ENCODE measurements around the gene SLC9A2.
A peak's percentile ranks its signal among the peaks of the same experiment; 100 is the strongest.

SLC9A2 gene

DNA sequence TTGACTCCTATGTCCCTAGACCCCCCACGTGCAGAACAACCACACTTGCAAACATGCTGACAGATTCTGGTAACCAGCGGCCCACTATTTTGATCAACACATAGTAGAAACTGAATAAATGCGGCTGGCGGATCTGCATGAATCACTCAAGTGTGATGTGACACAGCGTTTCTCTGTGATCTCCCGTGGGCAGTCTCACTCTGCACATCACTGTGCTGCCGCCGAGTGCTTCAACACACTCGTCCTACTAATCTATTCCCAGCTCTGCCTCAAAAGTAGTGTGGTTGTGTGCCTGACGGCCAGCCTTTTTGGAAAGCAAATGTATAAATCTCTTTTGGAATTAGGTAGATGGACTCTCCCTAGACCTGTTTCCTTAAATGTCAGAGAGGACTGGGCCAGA is 105.2 kb downstream of the SLC9A2 start:
- DNase-seq (ENCODE audit: low read depth in 4 of 4, low spot score in 1 of 4), result no peak

DNA sequence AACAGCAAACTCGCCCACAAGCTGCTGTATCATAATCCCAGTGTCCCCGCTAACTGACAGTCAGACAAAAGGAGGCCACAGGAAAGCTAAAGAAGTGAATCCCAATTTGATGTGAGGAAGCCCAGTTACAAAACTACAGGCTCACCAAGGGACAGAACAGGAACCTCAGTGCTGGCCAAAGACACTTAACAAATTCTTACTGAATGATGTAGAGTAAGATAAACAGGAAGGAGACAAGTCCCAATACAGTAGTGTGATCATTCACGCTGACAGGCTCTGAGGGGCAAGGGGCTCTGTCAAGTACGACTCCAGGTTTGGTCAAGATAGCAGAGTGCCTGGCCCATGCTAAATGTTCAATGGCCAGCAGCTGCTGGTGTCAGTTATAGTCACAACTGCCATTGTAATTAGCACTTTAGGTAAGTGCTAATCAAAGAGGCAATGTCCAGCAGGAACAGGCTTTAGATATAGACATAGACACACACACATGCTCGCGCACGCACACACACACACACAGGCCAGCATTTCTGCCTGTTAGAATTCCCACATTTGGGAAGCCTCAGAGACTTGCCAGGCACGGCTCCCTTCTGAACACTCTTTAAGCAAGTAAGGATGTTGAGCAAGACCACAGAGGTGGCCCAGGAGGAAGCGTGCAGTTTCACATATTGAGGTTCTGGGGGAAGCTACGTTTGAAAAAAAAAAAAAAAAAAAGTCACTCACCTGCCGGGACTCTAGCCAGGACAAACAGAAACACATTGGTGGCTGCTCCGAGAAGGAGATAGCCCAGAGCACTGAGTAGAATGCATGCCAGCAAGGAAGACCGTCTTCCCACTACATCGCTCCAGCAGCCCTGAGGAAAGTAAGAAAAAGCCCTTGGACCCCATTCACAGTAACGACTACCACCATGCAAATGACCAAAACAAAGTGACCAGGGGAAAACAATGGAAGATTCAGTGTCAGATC is 107.1 kb downstream of the SLC9A2 start:
- no peak for DNase-seq (ENCODE audit: low read depth in 4 of 4, low spot score in 1 of 4)

DNA sequence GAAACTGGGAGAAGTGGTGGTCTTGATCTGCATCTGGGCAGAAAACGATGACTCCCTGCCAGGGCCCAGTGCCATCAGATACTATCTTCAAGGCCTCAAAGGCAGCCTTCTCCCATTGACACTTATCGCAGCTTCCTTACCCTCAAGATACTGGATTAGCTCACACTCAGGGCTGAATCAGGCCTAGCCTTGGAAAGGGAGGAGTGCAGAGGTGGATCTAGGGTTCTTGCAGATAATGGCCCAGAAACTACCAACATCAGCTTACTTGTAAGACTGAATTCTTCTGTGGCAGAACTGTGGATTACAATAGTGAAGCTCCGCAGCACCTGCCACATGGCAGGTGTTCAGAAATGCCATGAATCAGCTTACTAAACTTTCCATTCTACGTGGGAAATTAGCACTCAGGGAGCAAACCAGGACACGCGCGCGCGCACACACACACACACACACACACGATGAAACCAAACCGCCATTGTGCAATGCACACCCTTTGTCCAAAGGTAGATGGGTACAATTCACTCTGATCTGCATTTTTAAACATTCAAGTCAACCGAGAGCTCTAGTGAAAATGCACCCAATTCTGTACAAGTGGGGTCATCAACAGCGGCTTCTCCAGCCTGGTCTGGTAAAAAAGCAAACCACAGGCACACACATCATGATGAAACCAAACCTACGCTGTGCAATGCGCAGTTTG is 116.2 kb downstream of the SLC9A2 start:
- no peak for DNase-seq (ENCODE audit: low read depth in 4 of 4, low spot score in 1 of 4)

DNA sequence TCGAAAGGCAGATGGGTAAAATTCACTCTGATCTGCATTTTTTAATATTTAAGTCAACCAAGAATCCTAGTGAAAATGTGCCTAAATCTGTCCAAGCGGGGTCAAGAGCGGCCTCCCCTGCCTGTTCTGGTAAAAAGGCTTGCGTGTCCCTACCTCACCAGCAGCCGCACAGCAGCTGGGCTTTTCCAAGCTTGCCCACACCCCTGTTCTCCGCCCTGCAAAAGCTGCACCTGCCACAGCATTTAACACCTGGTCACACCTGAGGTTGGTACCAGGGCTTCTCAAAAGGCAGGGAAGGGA is 116.7 kb downstream of the SLC9A2 start:
- no peak for DNase-seq (ENCODE audit: low read depth in 4 of 4, low spot score in 1 of 4)

DNA sequence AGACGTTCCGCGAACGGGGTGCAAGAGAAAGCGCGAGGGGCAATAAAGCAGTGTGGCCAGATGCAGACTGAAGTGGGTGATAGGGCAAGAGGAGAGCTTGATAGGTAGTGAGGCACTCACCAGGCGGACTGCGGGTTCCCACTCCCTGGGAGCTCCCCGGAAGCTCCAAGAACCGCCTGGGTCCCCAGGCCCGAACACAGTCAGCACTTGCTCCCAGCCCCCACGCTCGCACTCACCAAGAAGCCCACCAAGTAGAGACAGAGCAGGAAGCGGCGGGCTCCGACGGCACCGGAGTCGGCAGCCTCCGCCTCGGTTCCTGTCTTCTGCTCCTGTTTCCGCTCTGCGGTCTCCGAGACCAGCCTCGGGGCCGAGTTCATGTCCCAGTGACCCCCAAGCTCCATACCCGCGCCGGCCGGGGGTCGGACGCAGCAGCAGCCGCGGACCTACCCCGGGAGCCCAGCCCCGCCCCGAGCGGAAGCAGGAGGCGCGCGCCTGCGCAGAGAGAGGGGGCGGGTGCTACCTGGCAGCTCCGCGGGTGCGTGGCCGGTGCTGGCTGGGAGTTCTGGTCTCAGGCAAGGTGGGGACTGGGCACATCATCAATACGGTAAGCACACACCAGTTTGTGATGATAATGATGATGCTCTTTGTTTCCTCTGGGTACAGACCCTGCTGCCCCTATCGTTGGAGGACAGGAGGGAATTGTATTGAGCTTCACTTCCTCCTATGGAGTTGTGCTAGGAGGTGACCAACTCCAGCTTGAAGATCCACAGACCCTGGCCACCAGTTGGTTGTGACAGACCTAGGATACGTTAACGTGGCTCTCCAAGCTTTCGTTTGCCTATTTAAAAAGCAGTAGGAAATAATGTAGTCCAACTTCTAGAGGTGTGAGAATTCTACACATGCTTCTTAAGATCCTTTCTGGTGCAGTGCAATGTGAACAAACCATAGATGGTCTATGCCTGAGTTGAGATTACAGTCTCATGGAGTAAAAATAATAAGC is 117.4 kb downstream of the SLC9A2 start:
- DNase-seq (ENCODE audit: low read depth in 4 of 4, low spot score in 1 of 4), result peak; percentile 67 to 85 (median 80)

DNA sequence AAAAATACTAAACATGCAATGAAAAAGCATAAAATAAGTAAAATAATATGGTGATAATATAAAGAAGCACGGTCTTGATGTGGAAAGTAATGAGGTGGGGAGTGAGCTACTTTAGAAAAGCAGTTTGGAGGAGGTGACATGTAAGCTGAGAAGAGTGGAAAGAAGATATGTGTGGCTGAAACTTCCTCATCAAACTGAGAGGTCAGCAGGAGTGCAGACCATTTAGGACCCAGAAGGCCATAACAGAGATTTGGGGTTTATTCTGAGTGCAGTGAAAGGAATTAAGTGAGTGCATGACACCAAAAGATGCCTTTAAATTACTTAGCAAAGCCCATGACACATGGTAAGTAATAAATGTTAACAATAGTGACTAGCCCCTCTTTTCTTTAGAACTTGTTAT is 118.1 kb downstream of the SLC9A2 start:
- DNase-seq (ENCODE audit: low read depth in 4 of 4, low spot score in 1 of 4), result no peak

DNA sequence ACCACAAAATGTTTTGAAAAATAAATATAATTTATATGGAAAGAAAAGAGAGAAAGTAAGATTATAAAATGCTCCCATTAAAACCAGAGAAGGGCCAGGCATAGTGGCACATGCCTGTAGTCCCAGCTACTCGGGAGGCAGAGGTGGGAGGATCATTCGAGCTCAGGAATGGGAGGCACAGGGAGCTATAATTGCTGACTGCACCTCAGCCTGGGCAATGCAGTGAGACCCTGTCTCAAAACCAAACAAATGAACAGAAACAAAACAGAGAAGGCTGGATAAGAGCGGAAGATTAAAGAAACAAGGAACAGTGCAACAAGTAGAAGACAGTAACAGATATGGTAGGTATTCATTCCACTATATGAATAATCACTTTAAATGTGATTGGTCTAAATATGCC is 123.9 kb downstream of the SLC9A2 start:
- no peak for DNase-seq (ENCODE audit: low read depth in 4 of 4, low spot score in 1 of 4)

DNA sequence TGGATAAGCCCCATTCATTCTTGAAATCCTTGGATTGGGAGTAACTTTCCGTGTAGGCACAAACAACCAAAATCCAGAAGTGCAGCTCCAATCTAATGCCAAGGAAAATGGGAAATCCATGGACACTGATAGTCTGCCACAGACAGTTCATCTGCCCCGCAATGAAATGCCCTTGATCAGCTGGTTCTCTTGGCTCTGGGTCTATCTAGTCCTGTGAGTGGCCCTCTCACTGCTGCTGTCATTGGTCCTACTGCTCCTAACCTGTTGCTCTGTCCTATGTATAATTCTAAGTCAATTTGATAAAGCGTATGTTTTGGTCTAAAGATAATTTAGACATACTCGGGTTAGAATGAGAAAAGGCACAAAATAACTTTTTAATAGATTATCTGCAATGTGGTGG is 128.8 kb downstream of the SLC9A2 start:
- DNase-seq (ENCODE audit: low read depth in 4 of 4, low spot score in 1 of 4), result no peak

DNA sequence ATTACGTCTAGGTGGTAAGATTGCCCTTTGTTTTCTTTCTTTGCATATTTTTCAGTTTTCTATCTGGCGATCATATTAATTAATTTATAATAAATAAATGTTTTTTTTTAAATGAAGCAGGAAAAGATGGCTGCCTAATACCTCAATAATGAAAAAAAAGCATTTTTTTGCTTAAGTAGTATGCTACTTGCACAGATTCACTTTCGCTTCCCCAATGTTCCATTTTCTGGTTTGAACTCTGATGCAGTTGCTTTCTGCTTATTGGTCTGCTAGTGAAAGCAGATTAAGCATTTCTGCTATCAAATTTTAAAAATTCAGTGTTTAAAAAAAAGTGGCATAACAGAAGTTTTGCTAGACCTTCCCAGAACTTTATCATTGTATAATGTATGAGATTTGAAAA is 130.6 kb downstream of the SLC9A2 start:
- no peak for DNase-seq (ENCODE audit: low read depth in 4 of 4, low spot score in 1 of 4)

DNA sequence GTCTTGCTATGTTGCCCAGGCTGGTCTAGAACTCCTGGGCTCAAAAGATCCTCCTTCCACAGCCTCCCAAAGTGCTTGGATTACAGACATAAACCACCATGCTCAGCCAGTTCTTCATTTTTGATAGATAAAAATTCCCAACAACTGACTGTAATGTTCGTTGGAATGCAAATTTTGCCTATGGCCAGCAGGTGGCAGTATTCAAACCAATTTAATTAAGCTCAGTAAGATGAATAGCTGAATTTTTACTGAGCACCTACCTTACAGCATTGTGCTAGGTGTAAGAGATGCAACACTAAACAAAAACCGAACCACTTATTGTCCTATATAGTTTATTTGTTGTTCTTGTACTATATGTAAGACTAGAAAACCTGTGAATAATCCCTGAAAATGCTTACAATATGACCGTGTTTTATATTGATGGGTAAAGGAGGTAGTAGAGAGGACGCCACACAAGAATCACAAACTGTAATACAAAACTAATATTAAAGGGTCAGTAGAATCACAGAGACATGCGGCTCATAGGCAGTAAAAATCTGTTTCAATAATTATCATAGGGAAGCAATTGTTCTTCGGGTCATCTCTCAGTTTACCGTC is 134.3 kb downstream of the SLC9A2 start:
- DNase-seq (ENCODE audit: low read depth in 4 of 4, low spot score in 1 of 4), result no peak

DNA sequence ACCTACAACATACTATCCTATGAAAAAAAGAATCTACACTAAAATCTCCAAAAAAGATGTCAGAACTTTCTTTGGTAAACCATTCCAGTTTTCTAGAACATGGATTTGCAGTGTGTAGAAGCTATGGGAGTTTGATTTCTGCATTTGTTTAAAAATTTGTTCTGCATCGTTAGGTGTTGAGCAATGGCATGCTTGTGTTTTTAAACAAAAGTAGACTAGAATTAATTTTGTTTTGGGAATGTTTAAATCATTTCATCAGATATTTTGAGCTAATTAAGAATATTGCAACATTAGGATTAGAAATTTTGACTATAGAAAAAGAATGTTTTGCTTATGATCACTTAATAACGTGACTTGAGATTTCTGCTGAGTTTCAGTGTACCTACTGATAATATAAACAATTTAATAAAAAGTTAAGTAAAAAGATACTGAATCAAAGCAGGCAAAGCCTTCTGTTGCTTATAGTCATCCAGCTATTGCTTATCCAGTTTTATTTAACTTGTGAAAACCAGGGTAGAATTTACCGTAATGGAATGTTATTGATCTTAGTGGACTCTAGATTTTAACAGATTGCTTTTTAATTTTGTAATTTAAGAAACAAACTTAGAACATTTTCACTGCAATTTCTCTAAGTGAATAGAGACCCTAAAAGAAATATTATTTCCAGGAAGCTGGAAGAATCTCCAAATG is 135.2 kb downstream of the SLC9A2 start:
- no peak for DNase-seq (ENCODE audit: low read depth in 4 of 4, low spot score in 1 of 4)

DNA sequence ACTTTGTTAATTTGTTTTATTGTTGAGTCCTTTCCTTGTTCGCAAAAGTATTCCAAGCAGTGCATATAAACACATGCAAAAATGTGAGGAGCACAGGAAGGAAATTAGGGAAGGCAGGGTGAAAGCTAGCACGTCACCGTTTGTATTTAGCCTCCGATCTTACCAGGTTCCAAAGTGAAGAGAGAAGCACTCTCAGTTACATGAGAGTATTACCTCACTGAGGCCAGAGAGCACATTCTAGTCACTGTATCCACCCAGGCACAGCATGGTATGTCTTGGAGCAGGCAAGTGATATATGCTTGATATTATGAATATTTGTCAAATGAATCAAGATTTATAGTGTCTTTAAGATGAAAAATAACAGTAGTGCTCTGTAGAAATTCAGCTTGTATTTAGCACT is 135.9 kb downstream of the SLC9A2 start:
- no peak for DNase-seq (ENCODE audit: low read depth in 4 of 4, low spot score in 1 of 4)

DNA sequence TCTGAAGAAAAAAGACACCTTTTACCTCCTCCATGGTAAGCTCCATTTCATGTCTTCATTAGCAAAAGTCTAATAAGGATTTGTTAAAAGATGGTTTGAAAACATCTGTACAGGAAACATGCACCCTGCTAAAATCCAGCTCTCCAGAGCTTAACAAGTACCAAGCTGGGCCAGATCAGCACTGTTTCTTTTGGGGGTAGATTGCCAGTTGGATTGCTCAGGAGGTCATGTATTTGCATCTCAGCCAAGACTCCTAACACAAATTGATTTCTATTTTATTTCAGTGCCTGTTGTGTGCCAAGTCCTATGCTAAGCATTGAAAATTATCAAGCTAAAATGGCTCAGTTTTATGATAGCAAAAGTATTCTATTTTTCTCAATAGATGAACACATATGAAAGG is 139.1 kb downstream of the SLC9A2 start:
- no peak for DNase-seq (ENCODE audit: low read depth in 4 of 4, low spot score in 1 of 4)

All from stimulated activated CD4-positive, alpha-beta T cell treated with anti-CD3 and anti-CD28 coated beads, Interleukin-1b, Interleukin-23, amount 100 ng/mL, for 24 hours (primary cell).